ENCODE measurements around the gene HEMGN. TPM values are rescaled to one million over a fixed set of nuclear protein-coding genes. Genes with fewer than 3 reads are reported as not detected.

Gene HEMGN
- total RNA-seq, 1 donor: not detected

DNA sequence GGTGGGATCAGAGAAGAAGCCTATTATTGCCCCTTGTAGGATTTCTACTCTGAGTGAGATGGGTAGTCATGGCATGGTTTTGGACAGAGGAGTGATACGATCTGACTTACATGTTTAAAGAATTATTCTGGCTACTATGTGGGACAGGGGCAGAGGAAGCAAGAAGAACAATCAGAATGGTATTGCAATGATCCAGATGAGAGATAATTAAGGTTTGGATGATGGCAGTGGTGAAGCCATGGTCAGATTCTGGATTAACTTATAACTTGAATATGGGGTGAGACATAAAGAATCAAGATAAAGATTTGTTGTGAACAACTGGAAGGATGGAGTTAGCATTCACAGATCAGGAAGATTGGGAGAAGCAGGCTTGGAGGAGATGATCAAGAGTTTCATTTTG is 3.4 kb upstream of the HEMGN start:
- TF ChIP-seq, protein P1, sequence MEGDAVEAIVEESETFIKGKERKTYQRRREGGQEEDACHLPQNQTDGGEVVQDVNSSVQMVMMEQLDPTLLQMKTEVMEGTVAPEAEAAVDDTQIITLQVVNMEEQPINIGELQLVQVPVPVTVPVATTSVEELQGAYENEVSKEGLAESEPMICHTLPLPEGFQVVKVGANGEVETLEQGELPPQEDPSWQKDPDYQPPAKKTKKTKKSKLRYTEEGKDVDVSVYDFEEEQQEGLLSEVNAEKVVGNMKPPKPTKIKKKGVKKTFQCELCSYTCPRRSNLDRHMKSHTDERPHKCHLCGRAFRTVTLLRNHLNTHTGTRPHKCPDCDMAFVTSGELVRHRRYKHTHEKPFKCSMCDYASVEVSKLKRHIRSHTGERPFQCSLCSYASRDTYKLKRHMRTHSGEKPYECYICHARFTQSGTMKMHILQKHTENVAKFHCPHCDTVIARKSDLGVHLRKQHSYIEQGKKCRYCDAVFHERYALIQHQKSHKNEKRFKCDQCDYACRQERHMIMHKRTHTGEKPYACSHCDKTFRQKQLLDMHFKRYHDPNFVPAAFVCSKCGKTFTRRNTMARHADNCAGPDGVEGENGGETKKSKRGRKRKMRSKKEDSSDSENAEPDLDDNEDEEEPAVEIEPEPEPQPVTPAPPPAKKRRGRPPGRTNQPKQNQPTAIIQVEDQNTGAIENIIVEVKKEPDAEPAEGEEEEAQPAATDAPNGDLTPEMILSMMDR (IDR thresholded peaks at IDR 0.05; ENCODE audit: insufficient read depth, low read length): no peak
- no peak for DNase-seq (ENCODE audit: low read depth)
- no peak overlapping the region for H3K4me3 ChIP-seq (ENCODE audit: low read depth, low read length)

DNA sequence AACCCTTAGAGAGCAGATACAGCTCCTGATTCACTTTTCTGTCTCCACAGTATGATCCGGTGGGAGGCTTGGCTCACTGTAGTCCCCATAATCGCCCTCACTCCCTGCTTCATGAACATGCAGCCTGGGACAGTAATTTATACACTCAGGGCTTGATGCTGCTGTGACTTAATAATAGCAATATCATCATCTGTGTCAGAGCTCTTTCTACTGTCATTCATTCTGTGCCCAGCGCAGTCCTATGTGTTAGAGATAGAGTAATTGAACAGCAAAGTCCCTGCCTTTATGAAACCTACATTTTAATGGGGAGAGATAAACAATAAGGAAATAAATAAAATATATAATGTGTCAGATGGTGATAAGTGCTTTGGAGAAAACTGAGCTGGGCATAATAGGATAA is 2.8 kb upstream of the HEMGN start:
- TF ChIP-seq, protein P1 (IDR thresholded peaks at IDR 0.05; ENCODE audit: insufficient read depth, low read length): no peak
- no peak for DNase-seq (ENCODE audit: low read depth)
- H3K4me3 ChIP-seq (ENCODE audit: low read depth, low read length): no peak overlapping the region

DNA sequence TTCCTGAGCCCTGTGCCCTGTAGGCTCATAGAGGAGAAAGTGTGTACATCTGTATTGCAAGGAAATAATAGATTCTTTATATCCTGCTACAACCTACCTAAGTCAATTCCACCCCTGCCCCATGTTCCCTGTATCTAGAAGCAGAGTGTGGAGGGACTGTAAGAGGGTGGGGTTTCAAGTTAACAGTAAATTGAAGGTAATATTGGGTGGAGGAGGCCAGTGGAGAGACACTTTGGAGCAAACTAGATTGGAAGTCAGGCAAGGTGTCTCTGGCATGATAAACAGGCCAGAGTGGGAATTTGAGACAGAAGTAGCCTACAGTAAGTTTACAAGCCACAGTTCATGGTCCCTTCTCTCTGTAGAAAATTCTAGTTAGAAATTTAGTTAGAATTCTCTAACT is 2.3 kb upstream of the HEMGN start:
- DNase-seq (ENCODE audit: low read depth): no peak
- H3K4me3 ChIP-seq (ENCODE audit: low read depth, low read length): no peak overlapping the region
- TF ChIP-seq, protein P1 (IDR thresholded peaks at IDR 0.05; ENCODE audit: insufficient read depth, low read length): no peak

DNA sequence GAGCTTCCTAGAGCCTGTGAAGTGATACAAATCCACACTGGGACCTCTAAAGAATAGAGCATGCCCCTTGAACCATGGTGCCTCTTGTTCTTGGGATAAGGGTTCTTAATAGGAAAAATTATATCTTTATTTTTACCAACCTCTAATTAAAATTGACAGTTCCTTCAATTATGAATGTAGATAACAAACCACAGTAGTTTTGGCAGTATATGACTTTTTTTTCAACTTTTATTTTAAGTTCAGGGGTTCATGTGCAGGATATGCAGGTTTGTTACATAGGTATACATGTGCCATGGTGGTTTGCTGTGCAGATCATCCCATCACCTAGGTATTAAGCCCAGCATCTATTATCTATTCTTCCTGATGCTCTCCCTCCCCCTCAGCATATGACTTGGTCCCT is 974 bp downstream of the HEMGN start:
- TF ChIP-seq, protein P1 (IDR thresholded peaks at IDR 0.05; ENCODE audit: insufficient read depth, low read length): no peak
- H3K4me3 ChIP-seq (ENCODE audit: low read depth, low read length): no peak overlapping the region
- DNase-seq (ENCODE audit: low read depth): no peak

DNA sequence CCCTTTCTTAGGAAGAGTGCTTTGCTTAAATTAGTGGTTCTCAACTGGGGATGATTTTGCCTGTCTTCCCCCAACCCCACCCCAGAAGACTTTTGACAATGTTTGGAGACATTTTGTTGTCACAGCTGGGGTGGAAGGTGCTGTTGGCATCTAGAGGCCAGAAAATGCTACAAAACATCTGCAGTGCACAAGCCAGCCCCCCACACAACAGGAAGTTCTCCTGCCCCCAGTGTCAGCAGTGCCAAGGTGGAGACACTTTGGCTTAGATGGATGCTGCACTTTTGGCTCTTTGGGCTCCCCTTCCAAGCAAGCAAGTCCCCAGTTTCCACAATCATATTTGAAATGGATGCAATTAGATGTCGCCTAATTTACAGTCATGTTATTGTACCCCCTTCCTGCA is 2.7 kb downstream of the HEMGN start:
- TF ChIP-seq, protein P1 (IDR thresholded peaks at IDR 0.05; ENCODE audit: insufficient read depth, low read length): no peak
- DNase-seq (ENCODE audit: low read depth): no peak
- H3K4me3 ChIP-seq (ENCODE audit: low read depth, low read length): no peak overlapping the region

DNA sequence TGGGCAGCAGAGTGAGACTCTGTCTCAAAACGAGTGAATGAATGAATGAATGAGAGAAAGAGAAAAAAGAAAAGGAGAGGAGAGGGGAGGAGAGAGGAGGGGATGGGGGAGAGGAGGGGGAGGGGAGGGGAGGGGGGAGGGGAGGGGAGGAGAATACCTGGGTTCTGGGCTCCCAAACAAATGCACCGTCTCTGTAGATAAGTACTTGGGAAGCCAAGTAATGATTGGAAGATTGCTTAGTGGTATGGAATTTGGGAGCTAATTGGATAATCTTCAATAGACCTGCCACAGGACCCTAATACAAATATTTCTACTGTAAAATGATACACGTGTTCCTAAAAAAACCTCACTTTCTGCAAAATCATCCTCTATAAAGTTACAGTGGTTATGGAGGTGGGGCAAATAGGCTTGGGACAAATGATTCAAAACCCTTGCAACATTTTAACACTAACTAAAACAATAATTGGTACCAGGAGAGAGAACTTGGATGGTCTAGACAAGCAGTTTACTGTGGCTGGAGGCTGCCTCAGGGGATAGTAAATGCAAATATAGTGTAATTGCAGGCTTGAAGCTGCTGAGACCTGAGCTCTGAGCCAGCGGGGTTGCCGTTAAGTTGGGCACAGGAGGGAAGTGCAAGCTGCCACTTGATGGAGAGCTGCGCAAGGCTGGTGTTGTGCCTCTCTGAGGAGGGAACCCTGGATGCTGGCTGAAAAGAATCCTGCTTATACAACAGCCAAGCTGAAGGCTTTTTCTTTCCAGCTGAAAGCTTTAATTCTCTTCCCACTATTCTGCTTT is 3.5 kb downstream of the HEMGN start:
- no peak for DNase-seq (ENCODE audit: low read depth)
- TF ChIP-seq, protein P1 (IDR thresholded peaks at IDR 0.05; ENCODE audit: insufficient read depth, low read length): no peak
- no peak overlapping the region for H3K4me3 ChIP-seq (ENCODE audit: low read depth, low read length)
